ENCODE data around the gene HSPD1.

The HSPD1 gene

DNA sequence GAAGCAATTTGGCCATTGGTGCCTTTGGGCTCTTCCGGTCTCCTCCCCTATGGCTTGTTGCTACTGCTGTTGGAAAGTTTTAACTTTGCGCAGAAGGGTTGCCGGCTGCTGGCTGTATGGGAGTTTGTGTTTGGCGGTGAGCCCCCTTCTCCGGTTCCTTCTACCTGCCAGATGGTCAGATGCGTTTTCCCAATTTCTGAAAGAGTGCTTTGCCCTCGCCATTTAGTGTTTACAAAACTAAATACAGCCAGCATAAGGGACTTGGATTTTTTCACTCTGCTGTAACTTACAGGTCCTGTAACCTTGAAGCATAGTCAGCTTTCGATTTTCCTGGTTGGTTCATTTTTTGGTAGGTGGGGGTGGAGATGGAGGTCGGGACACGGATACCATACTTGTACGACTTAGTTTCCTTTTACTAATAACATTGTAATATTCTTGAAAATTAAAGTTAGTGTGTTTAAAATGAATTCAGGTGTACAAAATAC is 45.7 kb downstream of the HSPD1 start (continued):
- peak; percentile 89 for TF ChIP-seq SCRT2 (tag by site-specific recombination; IDR thresholded peaks at IDR 0.05)
- TF ChIP-seq, protein P1, sequence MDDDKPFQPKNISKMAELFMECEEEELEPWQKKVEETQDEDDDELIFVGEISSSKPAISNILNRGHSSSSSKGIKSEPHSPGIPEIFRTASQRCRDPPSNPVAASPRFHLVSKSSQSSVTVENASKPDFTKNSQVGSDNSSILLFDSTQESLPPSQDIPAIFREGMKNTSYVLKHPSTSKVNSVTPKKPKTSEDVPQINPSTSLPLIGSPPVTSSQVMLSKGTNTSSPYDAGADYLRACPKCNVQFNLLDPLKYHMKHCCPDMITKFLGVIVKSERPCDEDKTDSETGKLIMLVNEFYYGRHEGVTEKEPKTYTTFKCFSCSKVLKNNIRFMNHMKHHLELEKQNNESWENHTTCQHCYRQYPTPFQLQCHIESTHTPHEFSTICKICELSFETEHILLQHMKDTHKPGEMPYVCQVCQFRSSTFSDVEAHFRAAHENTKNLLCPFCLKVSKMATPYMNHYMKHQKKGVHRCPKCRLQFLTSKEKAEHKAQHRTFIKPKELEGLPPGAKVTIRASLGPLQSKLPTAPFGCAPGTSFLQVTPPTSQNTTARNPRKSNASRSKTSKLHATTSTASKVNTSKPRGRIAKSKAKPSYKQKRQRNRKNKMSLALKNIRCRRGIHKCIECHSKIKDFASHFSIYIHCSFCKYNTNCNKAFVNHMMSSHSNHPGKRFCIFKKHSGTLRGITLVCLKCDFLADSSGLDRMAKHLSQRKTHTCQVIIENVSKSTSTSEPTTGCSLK (tag by site-specific recombination; IDR thresholded peaks at IDR 0.05): no peak

DNA sequence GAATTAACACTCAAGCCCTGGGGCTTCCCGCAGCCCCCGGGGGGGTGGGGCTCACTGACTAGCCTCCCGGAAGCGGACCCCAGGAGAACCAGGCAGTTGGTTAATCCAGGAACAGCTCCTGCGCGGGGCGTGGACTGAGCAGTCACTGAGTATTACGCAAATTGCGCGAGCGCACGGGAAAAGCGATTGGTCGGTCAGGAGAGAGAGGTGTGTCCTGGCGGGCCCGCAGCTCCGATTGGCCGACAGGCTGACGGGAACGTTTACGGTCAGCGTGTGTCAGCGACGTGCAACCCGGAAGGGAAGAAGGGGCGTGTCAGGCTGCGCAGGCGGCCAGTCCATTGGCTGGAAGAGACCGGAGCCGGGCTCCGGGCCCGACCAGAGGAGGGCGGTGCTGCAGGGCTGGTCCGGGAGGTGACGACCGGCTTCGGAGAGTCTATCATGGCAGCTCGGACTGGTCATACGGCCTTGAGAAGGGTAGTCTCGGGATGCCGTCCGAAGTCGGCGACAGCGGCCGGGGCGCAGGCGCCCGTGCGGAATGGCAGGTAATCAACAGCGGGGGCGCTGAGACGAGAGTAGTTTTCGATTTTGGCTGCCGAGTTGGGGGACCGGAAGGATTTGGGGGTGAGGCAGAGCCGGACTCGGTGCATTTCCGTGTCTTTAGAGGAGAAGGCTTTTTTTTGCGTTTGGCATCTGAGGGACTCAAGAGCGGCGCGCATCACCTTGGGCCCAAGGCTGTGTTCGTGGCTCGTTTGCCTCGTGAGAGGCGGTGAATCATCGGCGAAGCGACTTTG is 46.3 kb downstream of the HSPD1 start, which contains the start of gene COQ10B:
Gene COQ10B, plus strand, starts transcription at position 430 of the 791 bp plus-strand sequence. Its CDS starts 9 bp downstream, at position 439.
- H3K4me1 ChIP-seq (ENCODE audit: control insufficient read depth, insufficient read depth, low read length): no peaks in the 10 kb centered on the region
- H3K9me3 ChIP-seq (ENCODE audit: control insufficient read depth, insufficient read depth, low read depth, low read length): no peaks in the 10 kb centered on the region
- H3K27ac ChIP-seq (ENCODE audit: extremely low read depth, low read depth, low read length): peak within 1 kb of the TSS; percentile 93
- H3K36me3 ChIP-seq (ENCODE audit: control insufficient read depth in 2 of 2, insufficient read depth in 1 of 2, low read length in 2 of 2): no peaks in the 10 kb centered on the region
- ChIA-PET CTCF (interaction anchor here (0.6 to 0.8 kb wide), 2 partner anchors 11 to 26 kb away, joined by 3 to 4 read pairs; no protein-coding TSS in a partner anchor), POLR2A (interaction anchor here (0.7 to 3.1 kb wide), 15 partner anchors 9 to 252 kb away, joined by 3 to 69 read pairs (median 5); partner anchors contain the start of genes HSPD1, HSPE1, MARS2 and MOB4)
- H3K4me3 ChIP-seq (ENCODE audit: low read depth, low read length): peak within 1 kb of the TSS; percentile 93
- TF ChIP-seq ZNF560 (tag by site-specific recombination; IDR thresholded peaks at IDR 0.05; ENCODE audit: borderline replicate concordance): no peak
- TF ChIP-seq, protein P2, sequence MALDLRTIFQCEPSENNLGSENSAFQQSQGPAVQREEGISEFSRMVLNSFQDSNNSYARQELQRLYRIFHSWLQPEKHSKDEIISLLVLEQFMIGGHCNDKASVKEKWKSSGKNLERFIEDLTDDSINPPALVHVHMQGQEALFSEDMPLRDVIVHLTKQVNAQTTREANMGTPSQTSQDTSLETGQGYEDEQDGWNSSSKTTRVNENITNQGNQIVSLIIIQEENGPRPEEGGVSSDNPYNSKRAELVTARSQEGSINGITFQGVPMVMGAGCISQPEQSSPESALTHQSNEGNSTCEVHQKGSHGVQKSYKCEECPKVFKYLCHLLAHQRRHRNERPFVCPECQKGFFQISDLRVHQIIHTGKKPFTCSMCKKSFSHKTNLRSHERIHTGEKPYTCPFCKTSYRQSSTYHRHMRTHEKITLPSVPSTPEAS (tag by site-specific recombination; IDR thresholded peaks at IDR 0.05): no peak
- no peak for TF ChIP-seq ZNF214 (tag by site-specific recombination; IDR thresholded peaks at IDR 0.05; ENCODE audit: borderline replicate concordance)
- peak; percentile 65 for TF ChIP-seq ZNF600 (tag by site-specific recombination; IDR thresholded peaks at IDR 0.05)
- TF ChIP-seq, protein P3, sequence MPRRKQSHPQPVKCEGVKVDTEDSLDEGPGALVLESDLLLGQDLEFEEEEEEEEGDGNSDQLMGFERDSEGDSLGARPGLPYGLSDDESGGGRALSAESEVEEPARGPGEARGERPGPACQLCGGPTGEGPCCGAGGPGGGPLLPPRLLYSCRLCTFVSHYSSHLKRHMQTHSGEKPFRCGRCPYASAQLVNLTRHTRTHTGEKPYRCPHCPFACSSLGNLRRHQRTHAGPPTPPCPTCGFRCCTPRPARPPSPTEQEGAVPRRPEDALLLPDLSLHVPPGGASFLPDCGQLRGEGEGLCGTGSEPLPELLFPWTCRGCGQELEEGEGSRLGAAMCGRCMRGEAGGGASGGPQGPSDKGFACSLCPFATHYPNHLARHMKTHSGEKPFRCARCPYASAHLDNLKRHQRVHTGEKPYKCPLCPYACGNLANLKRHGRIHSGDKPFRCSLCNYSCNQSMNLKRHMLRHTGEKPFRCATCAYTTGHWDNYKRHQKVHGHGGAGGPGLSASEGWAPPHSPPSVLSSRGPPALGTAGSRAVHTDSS (tag by site-specific recombination; IDR thresholded peaks at IDR 0.05): no peak
- no peak for TF ChIP-seq OSR2 (tag by site-specific recombination; IDR thresholded peaks at IDR 0.05)
- no peak for TF ChIP-seq ZNF19 (tag by site-specific recombination; IDR thresholded peaks at IDR 0.05; ENCODE audit: low read depth)
- TF ChIP-seq ZNF302 (tag by site-specific recombination; IDR thresholded peaks at IDR 0.05; ENCODE audit: low read depth): no peak
- no peak for TF ChIP-seq ZNF707 (tag by site-specific recombination; IDR thresholded peaks at IDR 0.05)
- TF ChIP-seq, protein P4, sequence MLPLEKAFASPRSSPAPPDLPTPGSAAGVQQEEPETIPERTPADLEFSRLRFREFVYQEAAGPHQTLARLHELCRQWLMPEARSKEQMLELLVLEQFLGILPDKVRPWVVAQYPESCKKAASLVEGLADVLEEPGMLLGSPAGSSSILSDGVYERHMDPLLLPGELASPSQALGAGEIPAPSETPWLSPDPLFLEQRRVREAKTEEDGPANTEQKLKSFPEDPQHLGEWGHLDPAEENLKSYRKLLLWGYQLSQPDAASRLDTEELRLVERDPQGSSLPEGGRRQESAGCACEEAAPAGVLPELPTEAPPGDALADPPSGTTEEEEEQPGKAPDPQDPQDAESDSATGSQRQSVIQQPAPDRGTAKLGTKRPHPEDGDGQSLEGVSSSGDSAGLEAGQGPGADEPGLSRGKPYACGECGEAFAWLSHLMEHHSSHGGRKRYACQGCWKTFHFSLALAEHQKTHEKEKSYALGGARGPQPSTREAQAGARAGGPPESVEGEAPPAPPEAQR (tag by site-specific recombination; IDR thresholded peaks at IDR 0.05): no peak
- TF ChIP-seq ZNF548 (tag by site-specific recombination; IDR thresholded peaks at IDR 0.05): no peak
- TF ChIP-seq ZSCAN30 (tag by site-specific recombination; IDR thresholded peaks at IDR 0.05): peak; percentile 58; the same call in 1 of the 2 replicates
- no peak for TF ChIP-seq ZNF654 (tag by site-specific recombination; IDR thresholded peaks at IDR 0.05; ENCODE audit: low read depth)
- no peak for TF ChIP-seq PRDM1 (tag by site-specific recombination; IDR thresholded peaks at IDR 0.05)
- no peak for TF ChIP-seq ZNF274 (IDR thresholded peaks at IDR 0.05; ENCODE audit: low read length)
- TF ChIP-seq ZNF274 (tag by site-specific recombination; IDR thresholded peaks at IDR 0.05; ENCODE audit: borderline replicate concordance): no peak
- no peak for TF ChIP-seq RBAK (tag by site-specific recombination; IDR thresholded peaks at IDR 0.05)
- 0 out of 2 replicates have a peak, but pooled peaks have one; percentile 27 for TF ChIP-seq ZNF146 (tag by site-specific recombination; IDR thresholded peaks at IDR 0.05)
- no peak for TF ChIP-seq ZNF530 (tag by site-specific recombination; IDR thresholded peaks at IDR 0.05; ENCODE audit: low read depth)
- TF ChIP-seq ZNF791 (tag by site-specific recombination; IDR thresholded peaks at IDR 0.05): no peak
- TF ChIP-seq SETDB1 (IDR thresholded peaks at IDR 0.05; ENCODE audit: insufficient read length, low read length): no peak
- no peak for TF ChIP-seq TCF7L2 (IDR thresholded peaks at IDR 0.05; ENCODE audit: borderline replicate concordance, low read depth, low read length)
- no peak for TF ChIP-seq ZFHX2 (tag by site-specific recombination; conservative IDR thresholded peaks at IDR 0.05)
- TF ChIP-seq HOXD13 (CRISPR knock-in tag; IDR thresholded peaks at IDR 0.05; ENCODE audit: borderline replicate concordance): no peak
- TF ChIP-seq ZNF157 (tag by site-specific recombination; IDR thresholded peaks at IDR 0.05): no peak
- no peak for TF ChIP-seq ZFP3 (tag by site-specific recombination; IDR thresholded peaks at IDR 0.05; ENCODE audit: low read depth)
- TF ChIP-seq ZNF311 (tag by site-specific recombination; IDR thresholded peaks at IDR 0.05; ENCODE audit: borderline replicate concordance): no peak
- TF ChIP-seq ZIC2 (tag by site-specific recombination; IDR thresholded peaks at IDR 0.05): no peak
- peak; percentile 34; the same call in 1 of the 2 replicates for TF ChIP-seq KLF16 (tag by site-specific recombination; IDR thresholded peaks at IDR 0.05)
